Measurements from ENCODE around the gene R3HDM2.

R3HDM2 gene

GRCh38 chr12:57452937-57453509 lies 22.2 kb upstream of the R3HDM2 start:
- peak; percentile 91 for TF ChIP-seq CTCF (IDR thresholded peaks at IDR 0.05; ENCODE audit: borderline replicate concordance, insufficient read depth, low read depth, low read length)

DNA sequence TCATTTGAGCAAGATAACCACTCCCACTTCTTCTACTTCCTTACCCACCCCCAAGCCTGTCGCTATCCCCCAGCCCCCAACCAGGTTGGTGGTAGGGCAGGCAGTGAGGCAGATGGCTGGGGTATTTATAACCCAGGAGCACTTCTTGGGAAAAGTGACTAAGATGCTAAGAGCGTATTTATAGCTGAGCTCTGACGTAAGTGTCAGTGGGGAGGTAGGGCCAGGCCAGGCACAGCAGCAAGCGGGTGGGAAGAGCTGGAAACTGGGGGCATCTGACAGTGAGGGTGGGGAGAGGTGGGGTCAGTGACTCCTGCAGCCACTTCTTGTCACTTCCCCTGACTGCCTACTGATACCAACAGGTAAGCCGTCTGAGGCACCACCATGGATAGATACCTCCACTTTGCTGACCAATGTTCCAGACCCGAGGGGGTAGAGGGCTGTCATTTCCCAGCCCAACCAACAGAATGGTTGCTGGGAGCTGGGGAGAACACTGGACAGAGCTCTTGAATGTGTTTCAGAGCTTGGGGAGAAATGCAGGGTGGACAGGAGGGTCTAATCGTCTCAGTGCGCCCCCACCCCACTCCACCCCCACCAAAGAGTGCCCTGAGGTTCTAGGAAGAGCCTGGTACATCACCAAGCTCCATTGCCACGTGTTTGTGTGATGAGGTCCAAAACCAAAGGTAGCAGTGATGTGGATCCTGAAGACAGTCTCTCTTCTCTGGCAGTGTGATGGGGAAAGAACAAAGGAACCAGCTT lies 21.5 kb upstream of the R3HDM2 start:
- TF ChIP-seq CTCF (IDR thresholded peaks at IDR 0.05; ENCODE audit: borderline replicate concordance, insufficient read depth, low read depth, low read length), result no peak
- H3K4me3 ChIP-seq (ENCODE audit: low read depth, low read length), result no peak overlapping the region

More at GRCh38 chr12:57452937-57453509, 22.2 kb upstream of the R3HDM2 start:
- H3K4me3 ChIP-seq (ENCODE audit: low read depth, low read length), result no peak overlapping the region

DNA sequence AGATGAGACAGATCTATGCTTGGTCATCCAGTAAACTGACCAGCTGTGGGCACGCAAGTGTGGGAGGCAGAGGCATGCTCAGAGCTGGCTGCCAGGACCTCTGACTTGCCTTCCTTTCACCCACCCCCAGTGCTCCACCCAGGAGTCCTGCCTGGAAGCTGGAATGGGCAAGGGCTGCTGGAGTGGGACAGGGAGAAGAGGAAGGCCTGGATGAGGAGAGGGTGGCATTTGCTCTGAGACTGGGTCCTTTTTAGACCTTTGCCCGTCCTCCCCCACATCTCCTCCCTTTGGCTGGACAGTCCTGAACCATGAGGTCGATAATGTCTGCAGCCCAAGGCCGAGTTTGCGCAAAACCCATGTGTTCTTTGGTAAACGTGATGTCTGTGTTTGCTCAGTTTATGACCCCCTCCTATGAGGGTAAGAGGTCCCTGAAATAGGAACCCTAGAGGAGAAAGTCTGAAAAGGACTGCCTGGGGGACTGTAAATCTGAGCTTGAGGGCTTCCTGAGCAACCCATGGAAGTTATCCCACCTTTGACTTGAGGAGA lies 20.5 kb upstream of the R3HDM2 start:
- TF ChIP-seq CTCF (IDR thresholded peaks at IDR 0.05; ENCODE audit: borderline replicate concordance, insufficient read depth, low read depth, low read length), result no peak

DNA sequence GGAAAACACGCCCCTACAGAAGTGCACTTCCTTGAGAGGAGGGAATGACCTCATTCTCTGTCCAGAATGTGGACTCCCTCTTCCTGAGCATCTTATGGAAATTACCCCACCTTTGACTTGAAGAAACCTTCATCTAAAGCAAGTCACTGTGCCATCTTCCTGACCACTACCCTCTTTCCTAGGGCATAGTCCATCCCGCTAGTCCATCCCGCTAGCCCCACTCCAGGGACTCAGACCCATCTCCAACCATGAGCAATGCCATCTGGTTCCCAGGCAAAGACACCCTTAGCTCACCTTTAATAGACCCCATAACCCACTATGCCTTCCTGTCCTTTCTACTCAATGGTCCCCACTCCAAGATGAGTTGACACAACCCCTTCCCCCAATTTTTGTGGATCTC lies 19.2 kb upstream of the R3HDM2 start:
- TF ChIP-seq CTCF (IDR thresholded peaks at IDR 0.05; ENCODE audit: borderline replicate concordance, insufficient read depth, low read depth, low read length), result no peak
- no peak overlapping the region for H3K4me3 ChIP-seq (ENCODE audit: low read depth, low read length)

More for the DNA sequence above, 20.5 kb upstream of the R3HDM2 start:
- H3K4me3 ChIP-seq (ENCODE audit: low read depth, low read length), result no peak overlapping the region

GRCh38 chr12:57449375-57449774 lies 18.5 kb upstream of the R3HDM2 start:
- TF ChIP-seq CTCF (IDR thresholded peaks at IDR 0.05; ENCODE audit: borderline replicate concordance, insufficient read depth, low read depth, low read length), result no peak

GRCh38 chr12:57448669-57449068 lies 17.8 kb upstream of the R3HDM2 start:
- no peak overlapping the region for H3K4me3 ChIP-seq (ENCODE audit: low read depth, low read length)
- no peak for TF ChIP-seq CTCF (IDR thresholded peaks at IDR 0.05; ENCODE audit: borderline replicate concordance, insufficient read depth, low read depth, low read length)

More at GRCh38 chr12:57449375-57449774, 18.5 kb upstream of the R3HDM2 start:
- no peak overlapping the region for H3K4me3 ChIP-seq (ENCODE audit: low read depth, low read length)

All from GM12875 (cell line).